Erythroblast (primary cell): Measurements from ENCODE around the gene PRR32.

Experiments used
- GATA1 ChIP-seq: IDR thresholded peaks from 2 replicates; pipeline ENCODE4 v1.6.1; 2011; ENCODE audit warnings: low read depth, mild to moderate bottlenecking, control low read depth, low read length, moderate library complexity
- POLR2A ChIP-seq: IDR thresholded peaks from 2 replicates; pipeline ENCODE4 v1.6.1; 2011; ENCODE audit warnings: mild to moderate bottlenecking, low read length

DNA sequence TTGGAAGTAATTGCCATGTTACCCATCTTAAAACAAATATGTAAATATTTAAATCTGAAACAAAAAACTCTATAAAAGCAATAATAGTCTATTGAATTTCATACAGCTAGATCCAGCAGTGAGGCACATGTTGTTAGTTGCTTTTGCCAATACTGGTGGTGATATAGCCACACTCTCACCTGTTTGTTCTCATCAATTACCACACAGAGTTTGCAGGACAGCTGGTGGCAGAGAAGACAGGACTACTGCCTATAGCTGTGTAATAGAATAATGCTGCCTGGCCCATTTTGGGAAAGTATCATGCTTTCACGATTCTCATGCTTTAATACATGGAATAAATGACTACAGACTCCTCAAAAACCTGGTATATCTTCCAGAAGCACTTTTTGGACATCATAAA lies 3.7 kb upstream of the PRR32 start:
- TF ChIP-seq POLR2A (no peak), GATA1 (no peak)
